ENCODE measurements around the gene TSPEAR. TPM values are rescaled to one million over a fixed set of nuclear protein-coding genes. Genes with fewer than 3 reads are reported as not detected.
"Not testable (repeated sequence)": the region's sequence is repeated elsewhere in the genome, so short reads cannot be mapped to it uniquely, and the experiment has no call there.

TSPEAR gene
- total RNA-seq, 1 donor from 2014 or later = 0.15 TPM

GRCh38 chr21:44603109-44603875 is 108.1 kb downstream of the TSPEAR start:
- Mint-ChIP-seq H3K4me1 (ENCODE audit: low read depth) (no peaks in the 10 kb centered on the region), H3K4me3 (ENCODE audit: unreplicated experiment) (no peak overlapping the region), H3K27ac (ENCODE audit: unreplicated experiment) (no peak overlapping the region), H3K27me3 (ENCODE audit: low read depth) (peaks cover 65% of the 10 kb centered on the region), H3K9me3 (ENCODE audit: low read depth) (peaks cover 13% of the 10 kb centered on the region), H3K36me3 (ENCODE audit: low read depth) (peaks cover 6% of the 10 kb centered on the region)
- DNase-seq (ENCODE audit: low spot score) = no peak
- TF ChIP-seq CTCF (IDR thresholded peaks at IDR 0.05) = no peak

GRCh38 chr21:44602463-44602850 is 108.9 kb downstream of the TSPEAR start:
- TF ChIP-seq CTCF (IDR thresholded peaks at IDR 0.05) = no peak
- H3K36me3 Mint-ChIP-seq (ENCODE audit: low read depth) = peaks cover 6% of the 10 kb centered on the region
- H3K27me3 Mint-ChIP-seq (ENCODE audit: low read depth) = peaks cover 66% of the 10 kb centered on the region
- H3K9me3 Mint-ChIP-seq (ENCODE audit: low read depth) = peaks cover 18% of the 10 kb centered on the region
- no peak overlapping the region for H3K4me3 Mint-ChIP-seq (ENCODE audit: unreplicated experiment)
- no peaks in the 10 kb centered on the region for H3K4me1 Mint-ChIP-seq (ENCODE audit: low read depth)
- no peak for DNase-seq (ENCODE audit: low spot score)
- H3K27ac Mint-ChIP-seq (ENCODE audit: unreplicated experiment) = no peak overlapping the region

GRCh38 chr21:44601596-44602462 is 109.5 kb downstream of the TSPEAR start:
- H3K4me3 Mint-ChIP-seq (ENCODE audit: unreplicated experiment) = no peak overlapping the region
- H3K27me3 Mint-ChIP-seq (ENCODE audit: low read depth) = peaks cover 69% of the 10 kb centered on the region
- H3K9me3 Mint-ChIP-seq (ENCODE audit: low read depth) = peaks cover 18% of the 10 kb centered on the region
- H3K4me1 Mint-ChIP-seq (ENCODE audit: low read depth) = no peaks in the 10 kb centered on the region
- peak; percentile 61 for DNase-seq (ENCODE audit: low spot score)
- H3K36me3 Mint-ChIP-seq (ENCODE audit: low read depth) = peaks cover 6% of the 10 kb centered on the region
- TF ChIP-seq CTCF (IDR thresholded peaks at IDR 0.05) = no peak
- H3K27ac Mint-ChIP-seq (ENCODE audit: unreplicated experiment) = no peak overlapping the region

- H3K27ac Mint-ChIP-seq (ENCODE audit: unreplicated experiment); H3K4me3 Mint-ChIP-seq (ENCODE audit: unreplicated experiment); H3K4me1 Mint-ChIP-seq (ENCODE audit: low read depth); H3K36me3 Mint-ChIP-seq (ENCODE audit: low read depth): not testable (repeated sequence)
- peak; percentile 75 for DNase-seq (ENCODE audit: low spot score)
- Mint-ChIP-seq H3K9me3 (ENCODE audit: low read depth) (peaks cover 18% of the 10 kb centered on the region), H3K27me3 (ENCODE audit: low read depth) (peaks cover 69% of the 10 kb centered on the region)
These were observed 110.3 kb downstream of the TSPEAR start for GRCh38 chr21:44601091-44601490.

- not testable (repeated sequence) for H3K36me3 Mint-ChIP-seq (ENCODE audit: low read depth); H3K4me3 Mint-ChIP-seq (ENCODE audit: unreplicated experiment); H3K27ac Mint-ChIP-seq (ENCODE audit: unreplicated experiment); DNase-seq (ENCODE audit: low spot score); H3K4me1 Mint-ChIP-seq (ENCODE audit: low read depth)
- Mint-ChIP-seq H3K9me3 (ENCODE audit: low read depth) (peaks cover 18% of the 10 kb centered on the region), H3K27me3 (ENCODE audit: low read depth) (peaks cover 68% of the 10 kb centered on the region)
These were observed 111.0 kb downstream of the TSPEAR start, which contains the start of gene KRTAP10-7 for GRCh38 chr21:44600118-44600978. Gene KRTAP10-7 (plus strand): TSS chr21:44600597. CDS start chr21:44600622, 25 bp downstream.

All from chondrocyte (in vitro differentiated cells).